HG02588 (cell line): ENCODE measurements around the gene RHOBTB1.
"Not testable (repeated sequence)": the region's sequence is repeated elsewhere in the genome, so short reads cannot be mapped to it uniquely, and the experiment has no call there.

Experiments
- ATAC-seq: cut with Tn5 transposase; IDR thresholded peaks from one replicate; pipeline ENCODE4 v1.9.1; 2021; ENCODE audit warnings: mild to moderate bottlenecking, moderate library complexity; ENCODE audit not compliant: unreplicated experiment

RHOBTB1 gene

GRCh38 chr10:60944058-60944909, at the start of gene RHOBTB1:
Gene RHOBTB1 (minus strand): TSS chr10:60944185. CDS start chr10:60911542, 32,643 bp downstream.
- peak; percentile 53 for ATAC-seq

- no peak for ATAC-seq
Observed at GRCh38 chr10:60992636-60993035, 48.7 kb upstream of the RHOBTB1 start.

DNA sequence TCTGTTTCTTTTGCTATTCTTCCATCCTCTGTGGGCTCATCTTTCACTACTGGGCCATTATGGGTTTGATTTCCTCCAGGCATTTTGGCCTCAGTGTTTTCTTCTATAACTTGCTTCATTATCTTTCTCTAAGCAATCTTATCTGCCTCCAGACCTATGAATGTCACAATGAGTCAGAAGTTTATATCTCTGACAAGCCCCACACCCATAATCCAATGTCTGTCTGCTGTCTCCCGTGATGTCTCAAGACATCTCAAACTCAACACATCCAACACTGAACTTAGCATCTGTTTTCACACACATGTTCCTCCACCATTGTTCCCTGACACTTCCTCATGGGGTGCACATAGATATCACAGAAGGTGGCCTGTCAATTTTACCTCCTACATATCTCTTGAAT, 46.7 kb upstream of the RHOBTB1 start:
- no peak for ATAC-seq

DNA sequence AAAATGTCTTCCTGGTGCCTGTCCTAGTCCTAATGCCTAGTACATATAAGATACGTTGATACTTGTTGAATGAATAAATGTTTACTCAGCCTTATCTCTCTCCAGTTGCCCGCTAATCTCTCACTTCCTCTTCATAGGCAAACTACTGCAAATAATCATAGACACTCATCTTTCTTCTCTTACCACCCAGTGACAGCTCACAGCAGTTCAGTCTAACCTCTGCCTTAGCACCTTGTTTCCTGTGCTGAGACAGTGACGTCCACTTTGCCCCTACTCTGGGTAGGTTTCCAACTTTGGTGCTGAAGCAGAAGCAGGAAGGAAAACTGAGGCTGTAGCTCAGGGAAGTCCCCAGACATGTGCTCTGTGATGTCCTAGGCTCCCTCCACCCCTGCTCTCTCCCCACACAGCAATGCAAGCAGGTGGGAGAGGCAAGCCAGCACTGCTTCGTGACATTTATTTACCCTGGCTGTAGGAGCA, 45.5 kb upstream of the RHOBTB1 start:
- no peak for ATAC-seq

GRCh38 chr10:60986791-60987190, 42.8 kb upstream of the RHOBTB1 start:
- ATAC-seq = no peak

DNA sequence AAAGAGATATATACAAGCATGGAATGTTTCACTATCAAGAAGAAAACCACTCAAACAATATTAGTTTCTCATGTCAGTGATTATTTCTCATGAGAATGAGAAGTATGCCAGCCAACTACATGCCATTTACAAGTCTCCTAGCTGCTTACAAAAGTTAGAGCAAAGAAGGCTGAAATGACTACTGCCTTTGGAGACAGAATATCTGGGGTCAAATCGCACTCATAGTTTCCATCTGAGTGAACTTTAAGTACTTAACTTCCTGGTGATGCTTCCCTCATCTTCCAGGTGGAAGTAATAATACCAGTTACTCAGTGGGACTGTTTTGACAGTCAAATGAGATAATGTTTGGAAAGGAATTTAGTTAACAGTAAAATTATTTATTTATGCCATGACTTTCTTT, 42.0 kb upstream of the RHOBTB1 start:
- ATAC-seq = no peak

- ATAC-seq = no peak
Observed at GRCh38 chr10:60980997-60981396, 37.0 kb upstream of the RHOBTB1 start.

- no peak for ATAC-seq
Observed at GRCh38 chr10:60979667-60980104, 35.7 kb upstream of the RHOBTB1 start.

DNA sequence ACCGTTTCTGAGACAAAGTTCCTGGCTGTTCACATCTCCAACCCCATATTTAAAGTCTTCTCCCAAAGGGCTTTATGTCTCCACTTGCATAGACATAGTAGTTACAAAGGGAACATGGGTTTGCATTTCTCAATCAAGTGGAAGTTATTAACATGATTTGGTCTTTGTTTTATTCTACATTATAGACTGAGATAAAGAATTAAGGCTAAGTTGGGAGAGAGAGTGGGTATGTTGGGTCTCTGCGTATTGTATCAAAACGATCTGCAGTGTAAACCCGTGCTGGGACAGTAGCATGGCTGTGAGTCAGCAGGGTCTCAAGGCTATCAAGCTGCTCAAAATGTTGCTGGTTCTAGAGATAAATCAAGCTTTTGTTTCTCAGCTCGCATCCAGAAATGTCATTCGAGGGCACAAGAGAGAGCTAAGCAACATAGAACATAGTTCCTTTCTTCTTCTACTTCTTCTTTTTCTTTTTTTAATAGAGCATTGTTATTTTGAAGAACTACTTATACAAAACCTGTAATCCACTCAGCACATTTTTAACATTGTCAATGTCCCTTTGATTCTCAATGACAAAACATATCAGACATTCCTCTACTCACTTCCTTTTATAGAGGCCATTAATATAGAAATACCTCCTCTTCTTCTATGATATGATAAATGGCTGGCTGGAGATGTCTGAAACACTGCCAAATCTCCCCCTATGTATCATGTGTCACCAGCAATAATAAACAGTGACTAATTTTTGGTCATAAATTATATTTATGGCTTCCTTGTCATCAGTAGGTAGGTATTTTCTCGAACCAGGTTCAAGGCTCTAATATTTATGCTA, 34.5 kb upstream of the RHOBTB1 start:
- no peak for ATAC-seq

DNA sequence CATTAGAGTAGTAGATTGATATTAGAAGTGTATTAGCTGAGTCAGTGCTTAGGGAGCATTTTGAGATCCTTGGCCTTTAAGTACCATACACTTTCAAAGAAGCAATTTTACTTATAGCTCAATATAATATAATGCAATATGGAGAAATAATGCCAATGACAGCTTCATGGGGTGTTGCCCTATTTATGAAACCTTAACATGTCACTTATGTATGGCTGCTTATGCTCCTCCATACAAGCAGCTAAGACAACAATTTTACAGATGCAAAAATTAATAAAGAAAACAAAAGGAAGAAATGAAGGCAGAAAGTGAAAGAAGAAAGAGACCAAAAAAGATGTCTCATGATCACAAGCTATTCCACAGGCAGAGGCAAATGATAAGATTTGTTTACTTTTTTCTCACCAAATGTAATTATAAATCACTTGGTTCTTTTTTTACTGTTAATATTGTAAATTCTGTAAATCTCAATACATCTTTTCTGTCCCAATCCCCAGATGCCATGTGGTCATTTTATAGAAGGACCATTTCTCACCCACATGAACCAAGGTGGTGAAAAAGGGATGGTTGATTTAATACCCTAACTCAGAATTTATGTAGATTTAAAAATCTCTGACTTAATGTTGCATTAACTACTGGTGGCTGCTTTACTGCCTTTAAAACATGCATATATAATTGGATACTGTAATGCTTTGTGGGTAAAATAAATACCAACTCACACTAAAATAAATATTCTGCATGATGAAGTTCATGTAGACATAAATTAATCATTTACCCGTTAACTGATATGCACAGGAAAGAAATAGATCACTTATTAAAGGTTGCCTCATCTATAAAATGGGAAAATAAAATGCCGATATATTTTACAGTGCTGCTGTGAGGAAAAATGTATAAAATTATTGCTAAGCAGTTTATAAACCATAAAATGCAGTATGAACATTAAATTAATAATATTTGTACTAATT, 33.5 kb upstream of the RHOBTB1 start:
- no peak for ATAC-seq

- no peak for ATAC-seq
Observed at GRCh38 chr10:60976687-60977086, 32.7 kb upstream of the RHOBTB1 start.

DNA sequence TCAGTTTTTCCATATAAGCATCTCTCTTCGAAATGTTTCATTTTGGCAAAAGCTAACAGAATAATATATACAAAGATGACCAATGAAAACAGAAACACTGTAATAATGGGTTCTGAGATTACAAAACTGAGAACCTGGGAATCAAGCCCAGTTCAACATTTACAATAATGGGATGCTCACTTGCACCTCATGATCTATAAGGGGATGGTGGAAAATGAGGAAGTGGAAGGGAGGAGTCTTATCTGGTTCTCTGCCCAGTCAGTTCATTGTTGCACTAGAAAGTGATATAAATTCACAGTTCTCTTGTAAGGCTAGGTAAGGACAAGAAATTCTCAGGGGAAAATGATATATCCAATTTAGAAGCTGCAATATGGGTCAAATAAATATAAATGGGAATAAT, 31.7 kb upstream of the RHOBTB1 start:
- ATAC-seq = no peak

- ATAC-seq = no peak
Observed at GRCh38 chr10:60974463-60975149, 30.6 kb upstream of the RHOBTB1 start.

DNA sequence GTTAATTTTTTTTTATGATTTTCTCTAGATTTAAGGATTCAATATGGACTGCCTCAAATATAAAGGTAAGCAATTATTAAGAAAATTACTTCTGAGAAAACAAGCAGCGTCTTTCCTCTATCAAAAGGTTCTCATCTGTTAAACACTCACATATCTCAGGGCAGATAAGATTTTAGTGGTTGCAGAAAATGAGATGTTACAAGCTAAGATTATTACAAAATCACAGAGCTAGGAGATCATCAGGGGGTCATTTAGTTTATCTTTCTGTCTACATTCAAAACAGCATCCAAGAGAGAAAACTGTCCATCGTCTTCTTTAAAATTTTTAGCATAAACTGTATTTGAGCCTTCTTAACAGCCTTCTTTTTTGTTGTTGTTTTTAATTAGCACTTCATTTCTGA, 29.1 kb upstream of the RHOBTB1 start:
- ATAC-seq = no peak

GRCh38 chr10:60972181-60972580, 28.2 kb upstream of the RHOBTB1 start:
- not testable (repeated sequence) for ATAC-seq

DNA sequence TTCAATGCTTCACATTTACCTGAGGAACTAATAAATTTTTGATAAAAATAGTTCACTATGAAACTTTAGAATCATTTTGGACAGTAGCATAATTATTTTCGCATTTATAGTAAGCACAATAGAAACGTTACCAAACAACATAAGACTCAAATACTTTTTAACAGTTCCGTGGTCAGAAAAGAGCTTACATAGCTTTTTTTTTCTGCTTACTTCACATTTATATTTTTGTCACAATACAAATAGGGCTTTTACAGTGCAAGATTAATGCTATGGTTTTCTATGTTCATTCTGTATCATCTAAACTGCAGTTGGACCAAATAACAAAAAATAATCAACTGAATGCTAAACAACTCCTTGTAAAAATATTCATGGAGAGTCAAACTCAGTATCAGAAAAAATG, 26.5 kb upstream of the RHOBTB1 start:
- ATAC-seq = no peak

GRCh38 chr10:60968504-60968903, 24.5 kb upstream of the RHOBTB1 start:
- no peak for ATAC-seq

DNA sequence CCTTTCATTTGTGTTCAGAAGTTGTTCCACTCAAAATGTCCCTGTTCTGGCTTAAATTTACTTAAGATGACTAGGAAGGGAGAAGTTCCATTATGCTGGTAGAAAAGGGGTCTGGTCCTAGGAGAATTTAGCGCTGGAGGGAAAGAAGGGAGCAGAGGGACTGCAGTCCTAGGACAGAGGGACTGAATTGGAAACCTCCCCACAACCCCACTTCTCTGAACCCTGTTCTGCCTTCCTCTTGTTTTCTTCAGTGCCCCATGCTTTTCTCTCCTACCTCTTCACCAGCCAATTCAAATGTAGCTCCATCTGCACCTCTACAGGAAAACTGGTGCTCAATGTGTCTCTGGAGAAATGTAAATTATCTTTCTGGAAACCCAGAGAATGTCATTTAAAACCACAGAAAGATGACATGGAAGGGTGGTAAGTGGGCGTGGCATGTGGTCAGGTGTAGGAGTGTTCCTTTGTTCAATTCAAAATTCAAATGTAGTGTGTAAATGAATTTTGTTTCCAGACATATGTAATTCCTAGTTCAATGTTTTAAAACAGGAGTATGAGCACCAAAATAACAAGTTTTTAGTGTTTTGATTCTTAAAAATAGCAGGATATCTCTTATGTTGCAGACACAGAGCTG, 24.0 kb upstream of the RHOBTB1 start:
- ATAC-seq = no peak

DNA sequence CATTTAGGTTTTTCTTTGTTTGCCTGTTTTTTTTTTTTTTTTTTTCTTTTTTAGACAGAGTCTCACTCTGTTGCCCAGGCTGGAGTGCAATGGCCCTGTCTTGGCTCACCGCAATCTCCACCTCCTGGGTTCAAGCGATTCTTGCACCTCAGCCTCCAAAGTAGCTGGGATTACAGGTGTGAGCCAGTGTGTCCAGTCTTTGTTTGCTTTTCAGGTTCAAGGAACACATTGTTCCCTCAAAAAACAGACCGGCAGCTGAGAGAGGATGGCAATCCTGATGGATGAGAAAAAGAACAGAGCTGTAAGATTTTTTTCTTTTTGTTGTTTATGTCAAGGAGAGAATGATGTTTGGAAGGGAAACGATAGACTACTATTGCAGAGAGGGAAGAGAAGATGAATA, 23.3 kb upstream of the RHOBTB1 start:
- no peak for ATAC-seq

- no peak for ATAC-seq
Observed at GRCh38 chr10:60965696-60966095, 21.7 kb upstream of the RHOBTB1 start.
